ENCODE data around the gene TIMM17A. TPM values are rescaled to one million over a fixed set of nuclear protein-coding genes. Genes with fewer than 3 reads are reported as not detected.

TIMM17A gene
- total RNA-seq, 6 donors from 2014 or later, result 11.7 to 38.9 (median 23.2) TPM

DNA sequence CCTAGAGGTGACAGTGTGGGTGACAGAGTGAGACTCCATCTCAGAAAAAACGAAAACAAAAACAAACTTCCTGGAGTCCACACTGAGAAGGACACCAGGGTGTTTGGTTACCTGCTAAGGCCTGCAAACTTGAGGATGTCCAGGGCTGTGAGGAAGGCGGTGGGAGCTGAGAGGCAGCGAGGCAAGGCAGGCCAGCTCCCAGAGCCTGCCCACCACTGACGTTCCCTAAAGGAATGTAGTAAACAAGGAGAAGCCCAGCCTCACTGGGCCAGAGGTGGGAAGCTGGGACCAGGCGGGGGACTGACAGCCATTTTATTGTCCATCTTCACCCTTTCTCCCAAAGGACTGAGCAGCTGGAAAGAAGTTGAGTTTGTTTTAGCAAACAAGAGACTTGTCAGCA, 42.5 kb upstream of the TIMM17A start:
- no peak overlapping the region for H3K4me3 ChIP-seq
- H3K9me3 ChIP-seq, result no peaks in the 10 kb centered on the region
- TF ChIP-seq, protein P1, sequence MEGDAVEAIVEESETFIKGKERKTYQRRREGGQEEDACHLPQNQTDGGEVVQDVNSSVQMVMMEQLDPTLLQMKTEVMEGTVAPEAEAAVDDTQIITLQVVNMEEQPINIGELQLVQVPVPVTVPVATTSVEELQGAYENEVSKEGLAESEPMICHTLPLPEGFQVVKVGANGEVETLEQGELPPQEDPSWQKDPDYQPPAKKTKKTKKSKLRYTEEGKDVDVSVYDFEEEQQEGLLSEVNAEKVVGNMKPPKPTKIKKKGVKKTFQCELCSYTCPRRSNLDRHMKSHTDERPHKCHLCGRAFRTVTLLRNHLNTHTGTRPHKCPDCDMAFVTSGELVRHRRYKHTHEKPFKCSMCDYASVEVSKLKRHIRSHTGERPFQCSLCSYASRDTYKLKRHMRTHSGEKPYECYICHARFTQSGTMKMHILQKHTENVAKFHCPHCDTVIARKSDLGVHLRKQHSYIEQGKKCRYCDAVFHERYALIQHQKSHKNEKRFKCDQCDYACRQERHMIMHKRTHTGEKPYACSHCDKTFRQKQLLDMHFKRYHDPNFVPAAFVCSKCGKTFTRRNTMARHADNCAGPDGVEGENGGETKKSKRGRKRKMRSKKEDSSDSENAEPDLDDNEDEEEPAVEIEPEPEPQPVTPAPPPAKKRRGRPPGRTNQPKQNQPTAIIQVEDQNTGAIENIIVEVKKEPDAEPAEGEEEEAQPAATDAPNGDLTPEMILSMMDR (IDR thresholded peaks at IDR 0.05), result no peak
- TF ChIP-seq POLR2A (IDR thresholded peaks at IDR 0.05) (no peak), EP300 (IDR thresholded peaks at IDR 0.05) (no peak), POLR2AphosphoS5 (IDR thresholded peaks at IDR 0.05) (no peak)
- no peak for DNase-seq
- H3K27me3 ChIP-seq, result no peaks in the 10 kb centered on the region
- H3K4me1 ChIP-seq, result peaks cover 6 to 19% (median 10%) of the 10 kb centered on the region in 4 donors
- WGBS, 2 donors, result 62 to 70% methylated on average over 5 of the region's 5 CpGs
- H3K27ac ChIP-seq, result no peak overlapping the region
- no peak for ATAC-seq (ENCODE audit: low FRiP score in 2 of 2)
- H3K36me3 ChIP-seq, result no peaks in the 10 kb centered on the region

GRCh38 chr1:201914456-201915235, 40.7 kb upstream of the TIMM17A start:
- TF ChIP-seq, protein P1 (IDR thresholded peaks at IDR 0.05), result no peak
- TF ChIP-seq POLR2AphosphoS5 (IDR thresholded peaks at IDR 0.05) (no peak), POLR2A (IDR thresholded peaks at IDR 0.05) (no peak), EP300 (IDR thresholded peaks at IDR 0.05) (no peak)
- no peak for DNase-seq
- Histone ChIP-seq H3K27me3 (no peaks in the 10 kb centered on the region), H3K4me3 (no peak overlapping the region), H3K4me1 (peaks cover 9 to 24% (median 13%) of the 10 kb centered on the region in 4 donors), H3K36me3 (no peaks in the 10 kb centered on the region), H3K27ac (peak overlapping the region in 2 of 4 donors; percentile 21 to 27), H3K9me3 (no peaks in the 10 kb centered on the region)
- no peak for ATAC-seq (ENCODE audit: low FRiP score in 2 of 2)
- WGBS, 2 donors, result 85% methylated on average over 13 of the region's 14 CpGs

- 37 to 45% methylated on average over 10 to 11 of the region's 11 CpGs for WGBS, 2 donors
- DNase-seq, result peak in 1 of 2 donors; percentile 51
- peak; percentile 67 to 71 for TF ChIP-seq POLR2AphosphoS5 (IDR thresholded peaks at IDR 0.05)
- TF ChIP-seq, protein P1 (IDR thresholded peaks at IDR 0.05), result no peak
- no peak for TF ChIP-seq EP300 (IDR thresholded peaks at IDR 0.05)
- TF ChIP-seq POLR2A (IDR thresholded peaks at IDR 0.05), result no peak
- ATAC-seq (ENCODE audit: low FRiP score in 2 of 2), result peak in 1 of 2 donors; percentile 62
- H3K27me3 ChIP-seq, result no peaks in the 10 kb centered on the region
- no peak overlapping the region for H3K4me3 ChIP-seq
- H3K27ac ChIP-seq, result peak overlapping the region; percentile 13 to 72 (median 52)
- no peaks in the 10 kb centered on the region for H3K36me3 ChIP-seq
- no peaks in the 10 kb centered on the region for H3K9me3 ChIP-seq
- H3K4me1 ChIP-seq, result peaks cover 9 to 24% (median 13%) of the 10 kb centered on the region in 4 donors
Measured at GRCh38 chr1:201916649-201917249, 38.6 kb upstream of the TIMM17A start.

DNA sequence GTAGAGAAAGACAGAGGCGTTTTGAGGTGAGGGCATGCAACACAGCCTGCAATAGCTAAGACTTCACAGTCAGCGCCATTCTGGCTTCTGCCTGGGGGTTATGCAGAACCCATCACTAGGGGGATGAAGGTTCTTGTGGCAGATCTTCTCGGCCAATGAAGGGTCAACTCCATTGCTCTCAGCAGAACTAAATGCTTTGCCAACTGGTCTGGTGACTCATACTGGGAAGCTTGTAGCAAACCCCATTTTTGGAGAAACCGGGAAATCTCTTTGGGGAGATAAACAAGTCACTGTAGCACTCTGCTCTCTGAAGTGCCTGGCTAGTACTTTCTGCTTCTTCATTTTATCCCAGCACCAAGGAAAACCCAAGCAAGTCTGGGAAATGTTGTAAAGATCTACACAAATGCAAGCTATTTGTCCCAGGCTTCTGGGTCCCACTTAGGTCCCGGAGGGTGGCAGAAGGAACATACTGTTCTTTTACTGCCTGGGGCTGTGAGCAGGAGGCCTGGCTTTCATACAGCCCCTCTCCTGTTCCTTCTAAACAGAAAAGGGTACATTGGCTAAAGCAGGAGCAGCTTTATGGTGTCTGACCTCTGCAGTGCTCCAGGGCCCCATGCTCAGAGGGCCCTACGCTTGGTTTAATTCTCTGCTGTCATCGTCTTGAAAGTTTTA, 37.8 kb upstream of the TIMM17A start:
- no peaks in the 10 kb centered on the region for H3K9me3 ChIP-seq
- no peaks in the 10 kb centered on the region for H3K27me3 ChIP-seq
- DNase-seq (peak in 1 of 2 donors; percentile 29), ATAC-seq (ENCODE audit: low FRiP score in 2 of 2) (peak; percentile 35 to 72)
- H3K27ac ChIP-seq, result peak overlapping the region; percentile 13 to 72 (median 52)
- H3K4me3 ChIP-seq, result no peak overlapping the region
- no peaks in the 10 kb centered on the region for H3K36me3 ChIP-seq
- TF ChIP-seq POLR2A (IDR thresholded peaks at IDR 0.05) (no peak), EP300 (IDR thresholded peaks at IDR 0.05) (peak in 1 of 4 donors; percentile 16), POLR2AphosphoS5 (IDR thresholded peaks at IDR 0.05) (peak in 1 of 2 donors; percentile 23)
- WGBS, 2 donors, result 75 to 81% methylated on average over 7 of the region's 7 CpGs
- H3K4me1 ChIP-seq, result peaks cover 9 to 24% (median 13%) of the 10 kb centered on the region in 4 donors

DNA sequence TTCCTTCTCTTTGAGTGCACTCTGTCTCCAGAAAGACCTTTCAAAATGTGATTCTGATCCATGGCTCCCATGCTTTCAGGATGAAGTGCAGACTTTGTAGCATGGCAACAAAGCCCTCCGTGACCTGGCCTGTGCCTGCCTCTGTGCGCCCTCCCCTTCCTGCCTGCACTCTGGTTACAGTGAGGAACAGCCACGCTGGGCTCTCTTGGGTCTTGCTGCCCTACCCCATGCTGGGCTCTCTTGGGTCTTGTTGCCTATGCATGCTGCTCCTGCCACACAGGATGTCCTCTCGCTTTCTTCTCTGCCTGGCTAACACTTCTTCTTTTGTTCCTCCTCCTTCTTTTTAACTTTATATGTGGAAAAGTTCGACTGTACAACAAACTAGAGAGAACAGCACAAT, 37.0 kb upstream of the TIMM17A start:
- 79 to 80% methylated on average over 5 of the region's 5 CpGs for WGBS, 2 donors
- Histone ChIP-seq H3K9me3 (no peaks in the 10 kb centered on the region), H3K27ac (peak overlapping the region; percentile 13 to 72 (median 43)), H3K27me3 (no peaks in the 10 kb centered on the region), H3K36me3 (no peaks in the 10 kb centered on the region), H3K4me3 (no peak overlapping the region), H3K4me1 (peaks cover 9 to 24% (median 13%) of the 10 kb centered on the region in 4 donors)
- DNase-seq, result no peak
- TF ChIP-seq EP300 (IDR thresholded peaks at IDR 0.05) (no peak), POLR2AphosphoS5 (IDR thresholded peaks at IDR 0.05) (no peak), POLR2A (IDR thresholded peaks at IDR 0.05) (no peak)
- TF ChIP-seq, protein P1 (IDR thresholded peaks at IDR 0.05), result no peak
- ATAC-seq (ENCODE audit: low FRiP score in 2 of 2), result no peak
